Astrocyte of the cerebellum (primary cell): Measurements from ENCODE around the gene RELT.
A peak's percentile ranks its signal among the peaks of the same experiment; 100 is the strongest.

ENCODE experiments used
- DNase-seq: peaks from one replicate; pipeline ENCODE4 v3.0.0-alpha.2; 2011; ENCODE audit warnings: low read depth
- H3K4me3 ChIP-seq: 2 replicates; pipeline ENCODE4 v1.5.1; 2011; ENCODE audit warnings: mild to moderate bottlenecking, low read depth, low read length, moderate library complexity
- CTCF ChIP-seq: IDR thresholded peaks from 2 replicates; pipeline ENCODE4 v1.5.1; 2012; ENCODE audit warnings: low read length, low read depth, moderate library complexity, mild to moderate bottlenecking; ENCODE audit errors: missing control alignments
- in situ Hi-C: cut with HindIII; loops from 2 replicates; pipeline ENCODE4 v1.10.0; 2017; ENCODE audit warnings: low sequenced_read_pairs

The RELT gene, protein sequence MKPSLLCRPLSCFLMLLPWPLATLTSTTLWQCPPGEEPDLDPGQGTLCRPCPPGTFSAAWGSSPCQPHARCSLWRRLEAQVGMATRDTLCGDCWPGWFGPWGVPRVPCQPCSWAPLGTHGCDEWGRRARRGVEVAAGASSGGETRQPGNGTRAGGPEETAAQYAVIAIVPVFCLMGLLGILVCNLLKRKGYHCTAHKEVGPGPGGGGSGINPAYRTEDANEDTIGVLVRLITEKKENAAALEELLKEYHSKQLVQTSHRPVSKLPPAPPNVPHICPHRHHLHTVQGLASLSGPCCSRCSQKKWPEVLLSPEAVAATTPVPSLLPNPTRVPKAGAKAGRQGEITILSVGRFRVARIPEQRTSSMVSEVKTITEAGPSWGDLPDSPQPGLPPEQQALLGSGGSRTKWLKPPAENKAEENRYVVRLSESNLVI

GRCh38 chr11:73376160-73376802 lies at the start of gene RELT:
RELT (plus strand) TSS chr11:73376399; CDS start chr11:73389137, 12,738 bp downstream.
- in situ Hi-C loops, result no loop called here
- peak; percentile 63 for DNase-seq
- peak; percentile 77 for TF ChIP-seq CTCF
- peak within 1 kb of the TSS; percentile 60 for H3K4me3 ChIP-seq

DNA sequence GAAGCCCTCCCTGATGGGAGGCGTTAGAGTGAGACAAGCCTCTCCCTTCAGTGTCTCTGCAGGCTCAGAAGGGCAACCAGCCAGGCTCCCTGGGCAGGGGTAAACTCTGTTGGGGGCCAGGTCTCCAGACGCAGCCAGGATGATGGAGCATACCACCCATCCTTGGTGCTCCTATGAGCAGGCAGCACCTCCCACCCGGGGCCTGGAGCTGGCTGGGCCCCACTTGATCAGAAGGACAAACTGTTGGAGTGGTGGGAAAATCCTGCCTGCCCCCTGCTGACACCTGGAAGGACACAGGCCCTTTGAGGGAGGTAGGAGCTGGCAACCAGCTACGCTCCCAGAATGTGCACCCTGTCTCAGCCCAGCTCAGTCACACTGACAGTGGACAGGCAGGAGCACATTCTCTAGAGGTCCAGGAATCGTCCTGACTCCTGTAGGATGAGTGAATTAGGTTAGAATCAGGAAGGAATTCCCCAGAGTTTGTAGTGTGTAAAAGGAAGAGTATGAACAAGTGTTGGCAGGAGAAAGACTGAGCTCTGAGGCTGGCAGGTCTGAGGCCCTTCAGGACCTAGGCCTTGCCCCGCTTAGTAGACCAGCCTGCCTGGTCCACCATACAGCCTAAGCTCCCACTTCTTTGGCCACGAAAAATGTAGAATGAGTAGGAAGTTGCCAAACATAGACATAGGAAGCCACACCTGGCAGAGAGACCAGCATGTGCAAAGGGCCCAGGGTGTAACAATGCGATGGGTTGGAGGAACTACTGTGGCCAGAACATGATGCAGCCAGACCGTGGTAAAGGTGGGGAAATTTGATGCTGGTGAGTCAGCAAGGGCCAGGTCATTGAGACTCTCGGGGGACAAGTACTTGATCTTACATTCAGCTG lies 49.0 kb upstream of the RELT start:
- in situ Hi-C loops, result no loop called here
- H3K4me3 ChIP-seq, result no peak overlapping the region
- TF ChIP-seq CTCF, result no peak
- no peak for DNase-seq

- in situ Hi-C loops, result no loop called here
- DNase-seq, result no peak
- no peak for TF ChIP-seq CTCF
- no peak overlapping the region for H3K4me3 ChIP-seq
Observed at GRCh38 chr11:73327812-73328364, 48.3 kb upstream of the RELT start.

- no peak overlapping the region for H3K4me3 ChIP-seq
- in situ Hi-C loops, result no loop called here
- TF ChIP-seq CTCF, result peak; percentile 70
- DNase-seq, result no peak
Observed at GRCh38 chr11:73330569-73331093, 45.6 kb upstream of the RELT start.

- DNase-seq, result no peak
- no peak overlapping the region for H3K4me3 ChIP-seq
- in situ Hi-C loops, result no loop called here
- no peak for TF ChIP-seq CTCF
Observed at GRCh38 chr11:73331138-73331916, 44.9 kb upstream of the RELT start.
